Measurements from ENCODE around the gene MGAT4B. TPM values are rescaled to one million over a fixed set of nuclear protein-coding genes. Genes with fewer than 3 reads are reported as not detected.

MGAT4B gene
- total RNA-seq, 1 donor, result 174 TPM

DNA sequence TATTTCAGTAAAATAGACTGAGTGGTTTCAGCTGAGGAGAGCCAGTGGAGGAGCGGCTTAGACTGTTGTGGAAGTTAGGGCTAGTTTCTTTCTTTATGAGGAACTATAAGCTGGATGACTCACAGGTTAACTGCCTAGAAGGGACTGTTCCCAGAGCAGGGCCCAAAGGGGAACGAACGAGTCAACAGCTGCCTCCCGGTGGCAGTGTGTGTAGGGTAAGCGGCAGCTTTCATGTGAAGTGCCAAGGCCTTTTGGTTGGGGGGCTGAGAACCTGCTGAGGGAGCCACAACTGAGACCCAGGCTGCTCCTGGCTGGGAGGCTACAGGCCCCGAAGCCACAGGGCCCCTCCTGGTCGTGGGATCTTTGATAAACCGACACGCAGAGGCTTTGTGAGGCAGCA is 21.0 kb upstream of the MGAT4B start:
- DNase-seq (ENCODE audit: low read depth in 2 of 3, low spot score in 2 of 3), result peak in 2 of 3 donors; percentile 80 to 86

DNA sequence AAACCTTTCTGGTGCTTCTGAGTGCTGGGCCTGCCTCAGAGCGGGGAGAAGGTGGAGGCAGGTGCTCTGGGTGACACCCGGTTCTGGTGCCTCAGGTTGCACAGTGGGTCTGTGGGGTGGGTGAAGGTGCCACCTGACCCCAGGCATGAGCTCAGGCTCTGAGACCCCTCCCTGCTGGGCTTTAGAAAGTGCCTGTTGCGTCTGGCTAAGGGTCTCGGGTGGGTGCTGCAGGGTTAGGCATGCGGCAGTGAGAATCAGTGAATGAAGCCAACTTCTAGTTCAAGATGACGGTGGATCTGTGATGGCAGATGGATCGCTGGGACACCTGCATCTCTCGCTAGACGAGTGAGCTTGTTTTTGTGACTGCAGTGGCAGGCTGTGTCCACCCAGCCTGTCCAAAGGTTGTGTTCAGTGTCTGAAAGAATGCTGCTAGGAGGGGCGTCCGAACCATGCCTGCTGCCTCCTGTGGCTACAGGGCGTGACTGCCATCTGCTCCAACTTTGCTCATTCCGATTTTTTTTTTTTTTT is 19.1 kb upstream of the MGAT4B start:
- DNase-seq (ENCODE audit: low read depth in 2 of 3, low spot score in 2 of 3), result no peak

DNA sequence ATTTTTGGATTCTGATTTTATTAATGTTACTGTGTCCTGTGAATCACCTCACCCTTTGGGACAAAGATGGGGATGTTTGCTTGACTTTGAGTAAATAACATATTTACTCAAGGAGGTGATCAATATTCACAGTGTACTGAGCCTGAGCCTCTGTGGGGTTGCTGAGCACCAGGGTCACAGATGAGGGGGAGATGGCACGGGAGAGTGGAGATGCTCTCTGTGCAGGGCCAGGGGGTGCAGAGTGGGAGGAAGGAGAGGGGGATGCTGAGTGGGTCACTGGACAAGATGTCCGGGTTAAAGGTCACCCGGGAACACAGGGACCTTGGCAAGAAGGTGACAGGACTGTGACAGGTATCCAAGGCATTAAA is 18.1 kb upstream of the MGAT4B start:
- no peak for DNase-seq (ENCODE audit: low read depth in 2 of 3, low spot score in 2 of 3)

DNA sequence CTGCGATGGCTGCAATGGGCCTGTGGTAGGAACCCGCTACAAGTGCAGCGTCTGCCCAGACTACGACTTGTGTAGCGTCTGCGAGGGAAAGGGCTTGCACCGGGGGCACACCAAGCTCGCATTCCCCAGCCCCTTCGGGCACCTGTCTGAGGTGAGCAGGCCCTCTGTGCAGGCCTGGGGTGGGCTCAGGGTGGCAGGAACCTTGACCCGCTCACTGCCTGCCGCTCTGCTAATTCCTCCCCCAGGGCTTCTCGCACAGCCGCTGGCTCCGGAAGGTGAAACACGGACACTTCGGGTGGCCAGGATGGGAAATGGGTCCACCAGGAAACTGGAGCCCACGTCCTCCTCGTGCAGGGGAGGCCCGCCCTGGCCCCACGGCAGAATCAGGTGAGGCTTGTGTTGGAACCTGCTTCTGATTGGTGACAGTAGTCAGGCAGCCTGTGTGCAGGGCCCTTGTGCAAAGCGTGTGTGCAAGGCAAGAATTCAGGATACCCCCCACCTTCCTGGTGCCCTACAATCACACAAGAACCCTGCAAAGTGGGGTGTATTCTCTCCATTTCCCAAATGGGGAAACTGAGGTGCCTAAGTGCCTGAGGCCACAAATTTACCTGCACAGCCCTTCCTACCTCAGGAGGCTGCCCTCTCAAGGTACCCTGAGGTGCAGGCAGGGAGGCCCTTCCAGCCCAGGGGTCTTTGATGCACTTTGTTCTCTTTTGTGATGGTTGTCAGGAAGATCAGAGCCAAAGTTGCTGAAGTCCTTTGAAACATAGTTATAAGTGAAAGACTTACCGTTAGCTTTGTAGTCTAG is 17.5 kb upstream of the MGAT4B start:
- DNase-seq (ENCODE audit: low read depth in 2 of 3, low spot score in 2 of 3), result no peak

DNA sequence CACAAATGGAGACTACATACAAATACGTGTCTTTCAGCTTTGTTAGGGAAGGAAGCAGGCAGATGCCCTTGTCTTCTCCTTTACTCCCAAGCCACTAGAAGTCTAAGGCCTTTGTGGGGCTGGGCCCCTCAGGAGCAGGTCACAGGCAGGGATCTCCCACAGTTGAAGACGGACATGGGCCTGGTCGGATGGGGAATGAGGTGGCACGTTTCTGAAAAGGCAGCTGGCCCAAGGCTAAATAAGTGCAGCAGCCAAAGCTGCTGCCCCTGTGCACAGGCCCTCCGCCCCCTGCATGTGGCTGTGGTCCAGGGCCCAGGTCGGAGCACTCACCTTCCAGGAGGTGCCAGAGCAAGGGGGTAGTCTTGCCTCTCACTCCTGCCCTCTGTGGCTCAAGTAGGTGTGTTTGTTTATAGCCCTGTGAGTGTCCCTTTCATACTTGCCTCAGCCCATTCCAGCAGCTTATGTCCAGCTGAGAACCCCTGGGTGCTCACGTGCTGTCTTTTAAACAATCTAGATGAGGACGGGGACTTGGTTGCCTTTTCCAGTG is 15.9 kb upstream of the MGAT4B start:
- no peak for DNase-seq (ENCODE audit: low read depth in 2 of 3, low spot score in 2 of 3)

DNA sequence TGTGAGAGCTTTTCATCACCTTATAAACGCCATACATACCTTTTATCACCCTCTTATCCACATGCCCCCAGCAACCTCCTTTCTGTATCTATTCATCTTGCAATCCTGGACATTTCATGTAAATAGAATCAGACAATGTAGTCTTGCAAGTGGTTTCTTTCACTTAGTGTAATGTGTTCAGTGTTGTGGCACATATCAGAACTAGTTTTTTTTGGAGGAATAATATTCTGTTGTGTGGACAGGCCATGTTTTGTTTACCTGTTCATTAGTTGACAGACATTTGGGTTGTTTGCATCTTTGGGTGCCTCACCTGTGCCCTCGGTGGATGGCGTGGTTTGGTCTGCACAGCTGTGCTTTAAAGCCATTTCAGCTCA is 15.4 kb upstream of the MGAT4B start:
- DNase-seq (ENCODE audit: low read depth in 2 of 3, low spot score in 2 of 3), result no peak

DNA sequence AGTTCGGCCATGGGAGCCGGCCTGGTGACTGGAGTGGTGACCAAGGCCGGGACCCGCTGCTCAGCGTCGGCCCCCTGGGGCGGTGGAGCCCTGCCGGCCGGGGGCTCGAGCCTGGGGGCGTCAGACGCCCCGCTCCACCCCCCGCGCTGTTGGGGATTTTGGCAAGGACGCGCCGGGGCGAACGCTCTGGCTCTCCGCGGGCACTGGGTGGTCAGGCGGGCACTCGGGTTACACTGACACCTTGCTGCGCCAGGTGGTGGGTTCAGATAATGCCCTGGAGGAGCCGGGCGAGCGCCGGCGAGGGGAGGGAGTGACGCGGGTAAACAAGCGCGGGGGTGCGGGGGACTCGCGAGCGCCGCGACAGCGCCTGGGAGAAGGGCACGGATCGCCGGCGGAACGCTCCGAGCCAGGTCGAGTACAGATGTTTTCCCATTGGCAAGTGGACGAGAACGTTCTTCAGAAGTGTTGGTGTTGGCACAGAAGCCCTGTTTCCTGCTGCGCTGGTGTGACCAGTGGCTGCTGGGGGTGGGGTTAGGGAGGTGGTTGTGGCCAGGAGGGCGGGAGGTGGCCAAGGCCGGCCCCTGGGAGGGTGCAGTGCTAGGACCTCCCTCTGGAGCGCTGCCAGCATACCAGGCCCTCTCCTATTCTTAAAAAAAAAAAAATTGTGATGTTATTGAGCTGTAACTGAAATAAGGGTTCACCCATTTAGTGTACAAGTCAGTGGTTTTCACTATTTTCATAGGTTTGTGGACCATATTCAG is 14.8 kb upstream of the MGAT4B start:
- DNase-seq (ENCODE audit: low read depth in 2 of 3, low spot score in 2 of 3), result peak; percentile 59 to 95 (median 89)

DNA sequence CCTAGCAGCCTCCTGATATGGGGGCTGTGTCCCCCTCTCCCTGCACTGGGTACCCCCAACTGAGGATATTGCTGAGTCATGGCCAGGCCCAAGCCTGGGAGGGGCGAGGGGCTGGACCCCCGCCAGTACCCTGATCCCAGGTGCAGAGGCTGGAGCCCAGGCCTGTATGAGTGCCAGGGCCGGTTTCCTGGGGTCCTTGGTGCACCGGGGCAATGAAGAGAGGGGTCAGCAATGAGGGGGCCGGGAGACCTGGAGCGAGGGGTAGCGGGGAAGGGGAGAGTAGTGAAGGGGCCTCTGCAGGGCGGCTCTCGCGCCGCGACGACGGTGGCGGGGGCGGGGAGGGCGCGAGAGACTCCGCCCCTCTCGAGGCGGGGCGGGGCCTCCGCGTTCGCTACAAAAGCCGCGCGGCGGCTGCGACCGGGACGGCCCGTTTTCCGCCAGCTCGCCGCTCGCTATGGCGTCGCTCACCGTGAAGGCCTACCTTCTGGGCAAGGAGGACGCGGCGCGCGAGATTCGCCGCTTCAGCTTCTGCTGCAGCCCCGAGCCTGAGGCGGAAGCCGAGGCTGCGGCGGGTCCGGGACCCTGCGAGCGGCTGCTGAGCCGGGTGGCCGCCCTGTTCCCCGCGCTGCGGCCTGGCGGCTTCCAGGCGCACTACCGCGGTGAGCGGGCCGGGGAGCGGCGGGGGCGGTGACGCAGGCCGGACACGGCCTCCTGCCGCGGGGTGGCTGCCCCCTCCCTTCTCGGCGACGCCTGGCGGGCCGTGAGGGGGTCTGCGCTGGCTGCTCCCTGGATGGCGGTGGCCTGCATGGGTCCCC is 14.0 kb upstream of the MGAT4B start, which contains the start of gene SQSTM1:
SQSTM1 (plus strand) TSS at position 423 of the 815 bp plus-strand sequence; CDS start at position 455, 32 bp downstream.
- DNase-seq (ENCODE audit: low read depth in 2 of 3, low spot score in 2 of 3), result peak; percentile 80 to 85 (median 82)

DNA sequence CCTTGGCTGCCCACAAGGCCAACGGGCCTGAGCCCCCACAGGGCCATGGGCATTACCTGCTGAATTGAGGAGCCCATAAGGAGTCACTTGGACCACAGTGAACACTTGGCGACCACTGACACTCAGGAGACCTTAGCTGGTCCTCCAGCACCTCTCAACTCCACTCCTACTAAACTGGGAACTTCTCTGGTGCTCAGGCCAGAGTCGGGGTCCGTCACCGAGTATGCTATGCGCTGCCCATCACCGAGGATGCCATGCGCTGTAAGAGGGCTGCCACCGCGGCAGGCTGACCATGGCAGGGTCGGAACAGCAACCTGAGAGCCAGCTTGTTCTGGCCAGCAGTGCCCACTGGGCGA is 13.4 kb upstream of the MGAT4B start:
- no peak for DNase-seq (ENCODE audit: low read depth in 2 of 3, low spot score in 2 of 3)

DNA sequence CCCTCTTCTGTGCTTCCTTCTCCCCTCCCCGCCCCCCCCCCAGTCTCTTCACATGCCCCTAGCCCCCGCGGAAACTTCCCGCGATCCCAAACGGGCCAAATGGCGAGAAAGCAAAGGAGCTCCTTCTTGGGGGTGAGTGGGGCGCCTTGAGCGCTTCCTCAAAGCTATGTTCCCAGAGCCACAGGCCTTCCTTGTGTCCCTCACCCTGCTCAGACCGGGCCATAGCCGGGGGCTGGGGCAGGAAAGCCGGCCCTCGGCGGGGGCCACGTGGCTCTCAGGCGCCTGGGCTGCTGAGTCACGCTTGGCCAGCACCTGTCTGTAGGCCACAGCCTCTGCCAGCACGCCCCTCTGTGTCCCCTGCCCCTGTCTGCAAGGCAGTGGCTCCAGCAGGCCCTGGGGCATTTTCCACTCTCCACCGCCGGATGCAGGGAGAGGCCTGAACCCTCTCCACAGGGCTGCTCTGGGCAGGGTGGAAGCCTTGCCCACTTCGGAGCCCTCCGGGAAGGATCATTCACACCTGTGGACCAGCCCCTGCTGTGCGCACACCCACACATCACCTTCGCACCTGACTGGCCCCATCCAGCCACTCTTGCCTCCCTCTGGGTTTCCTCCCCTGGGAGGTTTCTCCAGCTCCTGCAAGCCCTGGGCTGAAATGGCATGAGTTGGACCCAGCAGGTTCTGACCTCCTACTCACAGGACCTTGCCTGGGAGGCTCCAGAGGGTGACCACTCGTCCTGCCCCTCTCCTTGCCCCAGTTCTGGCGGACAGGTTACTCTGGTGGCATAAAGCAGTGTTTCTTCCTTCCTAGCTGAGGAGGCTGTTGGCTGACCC is 12.8 kb upstream of the MGAT4B start:
- DNase-seq (ENCODE audit: low read depth in 2 of 3, low spot score in 2 of 3), result peak in 2 of 3 donors; percentile 64 to 79

DNA sequence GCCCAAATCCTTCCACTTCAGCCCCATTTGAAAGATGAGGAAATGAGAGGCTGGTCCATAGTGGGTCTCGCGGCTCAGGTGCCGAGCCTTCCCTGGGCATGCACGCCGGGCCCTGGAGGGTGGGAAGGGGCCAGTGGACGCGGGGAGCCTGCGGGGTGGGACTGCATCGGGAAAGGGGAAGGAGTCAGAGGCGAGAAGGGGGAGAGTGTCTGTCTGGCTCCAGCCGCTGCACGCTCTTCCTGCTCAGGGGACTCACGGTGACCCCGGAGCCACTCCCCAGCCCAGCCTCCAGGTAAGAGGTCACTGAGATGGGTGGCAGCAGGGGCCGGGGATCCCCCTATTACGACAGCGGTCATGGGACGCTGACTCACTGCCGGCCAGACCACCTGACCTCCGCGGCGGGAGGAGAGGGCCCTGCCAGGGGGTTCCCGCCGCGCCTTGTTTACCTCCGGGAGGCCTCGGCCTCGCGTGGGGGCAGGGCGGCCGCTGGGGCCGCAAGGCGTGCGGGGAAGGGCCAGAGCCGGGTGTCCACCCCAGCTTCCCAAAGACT is 12.2 kb upstream of the MGAT4B start:
- peak; percentile 80 to 97 (median 95) for DNase-seq (ENCODE audit: low read depth in 2 of 3, low spot score in 2 of 3)

DNA sequence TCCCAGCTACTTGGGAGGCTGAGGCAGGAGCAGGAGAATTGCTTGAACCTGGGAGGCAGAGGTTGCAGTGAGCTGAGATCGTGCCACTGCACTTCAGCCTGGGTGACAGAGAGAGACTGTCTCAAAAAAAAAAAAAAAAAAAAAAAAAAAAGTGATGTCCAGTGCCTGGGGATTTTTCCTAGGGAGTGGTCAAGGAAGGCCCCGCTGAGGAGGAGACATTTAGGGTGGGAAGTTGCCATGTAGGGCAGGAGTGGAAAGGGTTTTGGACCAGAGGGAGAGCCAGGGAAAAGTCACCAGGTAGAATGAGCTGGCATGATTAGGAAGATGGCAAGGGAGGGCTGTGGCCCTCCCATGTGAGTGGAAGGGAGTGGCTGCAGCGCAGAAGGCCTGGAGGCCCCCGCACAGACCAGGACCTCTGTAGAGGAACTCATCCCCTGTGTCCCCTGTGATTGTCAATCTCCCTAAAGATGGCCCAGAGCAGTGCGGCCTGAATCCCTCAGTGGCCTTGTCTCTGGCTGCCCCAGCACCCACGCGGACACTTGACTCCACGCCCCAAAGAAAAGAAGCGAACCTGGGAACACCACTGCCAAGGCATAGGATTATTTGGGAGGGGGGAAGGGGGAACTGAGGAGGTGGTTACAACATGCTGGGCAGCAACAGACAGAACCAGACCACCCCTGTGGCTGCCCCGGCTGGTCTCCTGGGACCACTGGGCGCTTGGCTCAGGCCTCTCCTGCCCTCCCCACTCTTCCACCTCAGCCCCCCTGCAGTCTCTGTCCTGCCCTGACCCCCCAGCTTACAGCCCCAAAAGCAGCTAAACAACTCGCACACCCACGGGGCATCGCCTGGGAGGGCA is 11.5 kb upstream of the MGAT4B start:
- no peak for DNase-seq (ENCODE audit: low read depth in 2 of 3, low spot score in 2 of 3)

DNA sequence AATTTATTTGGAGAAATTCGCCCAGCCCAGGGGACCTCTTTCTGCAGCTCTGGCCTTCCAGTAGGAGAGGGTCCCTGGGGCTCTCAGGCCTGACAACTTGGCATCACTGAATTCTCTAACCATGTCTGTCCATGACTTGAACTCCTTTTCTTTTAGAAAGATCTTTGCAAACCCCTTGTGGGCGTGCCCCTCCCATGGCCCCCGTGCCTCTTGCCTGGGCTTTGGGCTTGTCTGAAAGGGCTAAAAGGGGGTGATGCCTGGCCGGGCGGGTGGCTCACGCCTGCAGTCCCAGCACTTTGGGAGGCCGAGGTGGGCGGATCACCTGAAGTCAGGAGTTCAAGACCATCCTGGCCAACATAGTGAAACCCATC is 10.8 kb upstream of the MGAT4B start:
- no peak for DNase-seq (ENCODE audit: low read depth in 2 of 3, low spot score in 2 of 3)

DNA sequence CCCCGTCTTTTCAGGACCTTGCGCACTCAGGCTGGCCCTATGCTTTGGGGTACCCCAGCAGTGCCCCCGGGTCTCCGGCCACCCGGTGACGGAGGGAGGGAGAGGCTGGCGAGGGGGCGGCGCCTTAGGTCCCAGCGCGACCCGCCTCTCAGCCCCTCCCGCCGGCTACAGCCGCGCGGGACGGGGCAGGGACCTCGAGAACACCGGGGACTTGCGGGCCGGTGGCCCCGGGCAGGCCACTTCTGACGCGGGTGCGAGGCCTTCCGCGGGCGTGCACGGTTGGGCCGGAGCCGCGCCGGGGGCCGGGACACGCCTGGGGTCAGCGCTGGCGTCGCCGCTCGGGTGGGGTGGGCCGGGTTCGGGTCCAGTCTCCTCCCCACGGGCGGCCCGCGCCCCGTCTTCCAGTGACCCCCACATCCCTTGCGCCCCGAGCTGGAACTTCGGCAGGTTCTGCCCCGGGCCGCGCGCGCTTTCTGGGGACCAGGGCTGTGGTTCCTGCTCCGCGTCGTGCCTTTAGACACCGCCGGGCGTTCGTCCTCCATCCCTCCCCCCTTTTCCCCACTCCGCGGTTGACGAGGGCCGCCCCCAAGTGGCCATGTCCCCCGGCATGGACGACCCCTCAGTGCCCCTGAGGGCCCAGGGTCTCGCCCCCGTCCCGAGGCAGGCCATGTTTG is 10.3 kb upstream of the MGAT4B start:
- no peak for DNase-seq (ENCODE audit: low read depth in 2 of 3, low spot score in 2 of 3)

DNA sequence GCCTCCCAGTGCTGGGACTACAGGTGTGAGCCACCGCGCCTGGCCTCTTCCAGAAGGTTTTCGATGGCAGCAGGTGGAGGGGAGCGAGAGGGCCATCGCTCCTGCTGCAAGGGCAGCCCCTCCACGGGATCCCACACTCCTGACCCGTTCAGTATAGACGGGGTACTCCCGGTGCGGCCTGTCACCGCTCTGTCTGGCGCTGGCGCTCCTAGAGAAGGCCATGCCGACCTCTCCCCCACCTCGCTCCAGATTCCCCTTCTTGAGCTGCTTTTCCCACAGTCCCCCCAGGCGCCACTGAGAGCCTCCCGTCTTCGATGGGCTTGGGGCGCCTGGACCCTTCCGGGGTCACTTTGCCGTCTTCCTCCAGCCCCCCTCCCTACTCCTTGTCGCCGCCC is 9.7 kb upstream of the MGAT4B start:
- no peak for DNase-seq (ENCODE audit: low read depth in 2 of 3, low spot score in 2 of 3)

DNA sequence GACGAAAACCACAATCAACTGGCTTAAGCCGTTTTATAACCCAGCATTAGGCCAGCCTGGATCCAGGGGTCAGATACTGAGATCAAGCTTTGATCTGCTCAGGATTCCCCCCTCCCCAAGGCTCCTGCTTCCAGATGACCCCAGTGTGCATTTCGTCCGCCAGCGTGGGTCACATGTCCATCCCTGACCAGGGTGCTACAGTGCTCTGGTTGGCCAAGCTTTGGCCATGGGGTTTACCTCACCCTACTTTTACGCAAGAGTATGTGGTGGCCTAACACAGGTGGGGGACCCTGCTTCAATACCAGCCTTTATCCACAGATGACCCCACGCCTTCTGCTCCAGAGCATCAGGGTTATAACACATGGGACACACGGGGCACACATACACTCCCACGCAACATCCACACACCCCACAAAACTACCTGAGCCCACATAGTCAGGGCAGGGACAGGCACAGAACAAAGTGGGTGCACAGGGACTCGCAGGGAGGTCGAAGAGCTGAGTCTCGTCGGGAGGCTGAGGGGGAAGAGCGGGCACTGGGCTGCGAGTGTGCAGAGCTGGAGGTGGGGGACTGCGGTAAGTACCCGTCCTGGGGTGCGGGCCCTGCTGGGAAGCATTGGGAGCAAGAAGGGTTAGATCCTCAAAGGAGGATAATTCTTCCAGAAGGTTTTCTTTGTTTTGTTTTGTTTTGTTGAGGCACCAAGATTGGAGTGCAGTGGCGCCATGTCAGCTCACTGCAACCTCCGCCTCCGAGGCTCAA is 9.0 kb upstream of the MGAT4B start:
- no peak for DNase-seq (ENCODE audit: low read depth in 2 of 3, low spot score in 2 of 3)

DNA sequence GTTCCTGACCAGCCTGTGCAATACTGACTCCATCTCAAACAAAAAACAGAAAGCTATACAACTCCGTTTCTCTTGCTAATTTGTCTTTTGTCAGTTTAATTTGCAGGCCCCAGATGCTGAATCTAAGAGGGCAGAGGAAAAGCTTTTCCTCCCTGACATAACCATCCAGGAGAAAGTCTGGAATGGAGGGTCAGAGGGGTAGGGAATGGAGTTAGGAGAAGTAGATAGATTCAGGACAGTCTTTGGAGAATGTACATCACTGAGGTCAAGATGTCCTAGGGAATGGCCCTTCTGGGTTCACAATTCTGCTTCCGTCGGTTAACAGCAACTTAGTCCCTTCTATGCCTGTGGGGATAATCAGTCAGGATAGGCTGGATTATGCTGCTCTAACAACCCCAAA is 7.4 kb upstream of the MGAT4B start:
- no peak for DNase-seq (ENCODE audit: low read depth in 2 of 3, low spot score in 2 of 3)
